PFSK-1 (cell line): ENCODE data around the gene ENTPD5.

Source experiments
- FOXP2 ChIP-seq: optimal IDR thresholded peaks from 2 replicates; pipeline ENCODE3; 2011; ENCODE audit warnings: borderline replicate concordance, control low read depth, inconsistent platforms; ENCODE audit not compliant: insufficient read depth; ENCODE audit errors: extremely low read length, extremely low read depth
- POLR2AphosphoS5 ChIP-seq: IDR thresholded peaks from 2 replicates; pipeline ENCODE4 v1.6.1; 2012; ENCODE audit warnings: low read depth, mild to moderate bottlenecking, control low read depth, low read length, moderate library complexity
- SIN3A ChIP-seq: IDR thresholded peaks from 2 replicates; pipeline ENCODE4 v1.6.1; 2012; ENCODE audit warnings: mild to moderate bottlenecking, low read length, moderate library complexity, borderline replicate concordance; ENCODE audit not compliant: insufficient read depth
- TAF1 ChIP-seq: IDR thresholded peaks from 2 replicates; pipeline ENCODE4 v1.6.1; 2012; ENCODE audit warnings: low read length, control low read depth, borderline replicate concordance; ENCODE audit not compliant: insufficient read depth
- TF ChIP-seq, protein P1 (sequence below), 2 experiments: IDR thresholded peaks; 2 replicates each; pipeline versions ENCODE4 v1.6.1 to v1.8.0; 2011 to 2012; ENCODE audit warnings: low read depth in 2 of 2, low read length in 2 of 2, control low read depth in 1 of 2, inconsistent platforms in 1 of 2, mild to moderate bottlenecking in 1 of 2, moderate library complexity in 1 of 2; ENCODE audit not compliant: insufficient read depth in 1 of 2

ENTPD5 gene

DNA sequence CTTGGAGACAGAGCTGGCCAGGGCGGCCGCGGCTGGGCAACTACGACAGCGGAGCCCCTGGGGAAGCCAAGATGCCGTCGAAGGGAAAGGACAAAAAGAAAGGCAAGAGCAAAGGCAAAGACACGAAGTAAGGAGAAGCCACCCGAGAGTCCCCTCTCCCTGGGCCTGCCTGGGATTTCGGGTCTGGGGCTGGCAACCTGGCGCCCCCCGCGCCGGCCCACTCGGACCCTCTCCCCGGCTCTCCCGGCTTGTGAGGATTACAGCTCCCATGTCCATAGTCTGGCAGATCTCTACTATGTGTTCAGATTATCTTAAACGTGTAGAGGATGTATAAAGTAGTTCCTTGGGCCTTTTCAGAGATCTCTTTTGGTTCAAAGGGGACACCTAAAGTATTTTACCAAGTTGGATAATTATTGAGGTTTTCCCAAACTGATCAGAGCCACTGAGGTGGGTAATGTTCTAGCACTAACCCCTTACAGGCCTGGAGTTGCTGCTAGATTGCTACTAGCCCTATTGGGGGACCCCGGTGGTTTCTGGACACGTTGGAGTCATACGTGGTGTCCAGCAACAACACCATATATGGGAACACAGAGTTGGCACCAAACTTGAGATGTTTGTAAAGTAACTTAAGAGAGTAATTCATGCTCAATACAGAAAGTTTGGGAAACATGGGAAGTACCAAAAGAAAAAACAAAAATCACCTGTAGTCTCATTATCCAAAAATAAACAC lies 485 bp upstream of the ENTPD5 start:
- no peak for TF ChIP-seq SIN3A
- TF ChIP-seq, protein P1, sequence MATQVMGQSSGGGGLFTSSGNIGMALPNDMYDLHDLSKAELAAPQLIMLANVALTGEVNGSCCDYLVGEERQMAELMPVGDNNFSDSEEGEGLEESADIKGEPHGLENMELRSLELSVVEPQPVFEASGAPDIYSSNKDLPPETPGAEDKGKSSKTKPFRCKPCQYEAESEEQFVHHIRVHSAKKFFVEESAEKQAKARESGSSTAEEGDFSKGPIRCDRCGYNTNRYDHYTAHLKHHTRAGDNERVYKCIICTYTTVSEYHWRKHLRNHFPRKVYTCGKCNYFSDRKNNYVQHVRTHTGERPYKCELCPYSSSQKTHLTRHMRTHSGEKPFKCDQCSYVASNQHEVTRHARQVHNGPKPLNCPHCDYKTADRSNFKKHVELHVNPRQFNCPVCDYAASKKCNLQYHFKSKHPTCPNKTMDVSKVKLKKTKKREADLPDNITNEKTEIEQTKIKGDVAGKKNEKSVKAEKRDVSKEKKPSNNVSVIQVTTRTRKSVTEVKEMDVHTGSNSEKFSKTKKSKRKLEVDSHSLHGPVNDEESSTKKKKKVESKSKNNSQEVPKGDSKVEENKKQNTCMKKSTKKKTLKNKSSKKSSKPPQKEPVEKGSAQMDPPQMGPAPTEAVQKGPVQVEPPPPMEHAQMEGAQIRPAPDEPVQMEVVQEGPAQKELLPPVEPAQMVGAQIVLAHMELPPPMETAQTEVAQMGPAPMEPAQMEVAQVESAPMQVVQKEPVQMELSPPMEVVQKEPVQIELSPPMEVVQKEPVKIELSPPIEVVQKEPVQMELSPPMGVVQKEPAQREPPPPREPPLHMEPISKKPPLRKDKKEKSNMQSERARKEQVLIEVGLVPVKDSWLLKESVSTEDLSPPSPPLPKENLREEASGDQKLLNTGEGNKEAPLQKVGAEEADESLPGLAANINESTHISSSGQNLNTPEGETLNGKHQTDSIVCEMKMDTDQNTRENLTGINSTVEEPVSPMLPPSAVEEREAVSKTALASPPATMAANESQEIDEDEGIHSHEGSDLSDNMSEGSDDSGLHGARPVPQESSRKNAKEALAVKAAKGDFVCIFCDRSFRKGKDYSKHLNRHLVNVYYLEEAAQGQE (IDR thresholded peaks at IDR 0.05; ENCODE audit: insufficient read depth in 1 of 2, low read depth in 2 of 2, low read length in 2 of 2): no peak
- no peak for TF ChIP-seq TAF1
- no peak for TF ChIP-seq POLR2AphosphoS5
- no peak for TF ChIP-seq FOXP2

DNA sequence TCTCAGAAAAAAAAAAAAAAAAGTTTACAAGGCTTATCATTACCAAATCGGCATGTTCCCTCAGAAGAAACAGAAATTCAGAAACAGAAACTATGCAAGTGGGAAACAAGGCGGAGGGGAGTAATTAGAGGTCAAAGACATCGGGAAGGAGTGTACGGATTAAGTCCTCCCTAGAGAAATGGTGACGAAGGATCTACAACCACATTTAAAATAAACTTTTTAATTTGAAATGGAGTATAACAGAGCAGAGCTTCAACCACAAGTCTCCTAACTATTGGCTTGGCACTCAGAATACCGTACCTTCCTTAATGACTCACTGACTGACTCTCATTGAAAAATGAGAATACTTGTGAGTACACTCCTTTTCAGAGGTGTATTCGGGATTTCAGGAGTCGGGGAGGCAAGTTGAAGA lies 908 bp downstream of the ENTPD5 start:
- TF ChIP-seq TAF1: no peak

DNA sequence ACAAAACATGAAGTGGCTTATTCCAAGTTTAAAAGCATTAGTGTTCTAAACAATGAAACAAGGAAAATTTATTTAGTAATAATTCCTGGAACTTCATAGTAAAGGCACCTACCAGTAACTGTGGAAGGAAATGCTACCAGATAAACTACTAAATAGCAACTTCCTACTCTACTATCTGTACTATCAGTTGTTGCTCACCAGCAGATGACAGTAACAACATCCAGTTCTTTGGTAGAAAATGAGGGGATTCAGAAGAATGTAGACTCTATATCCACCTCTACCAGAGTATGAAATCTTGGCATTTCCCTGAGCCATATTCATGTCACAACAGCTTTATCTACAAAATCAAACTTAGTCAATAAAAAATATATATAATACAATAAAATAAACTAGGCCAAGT lies 3.1 kb downstream of the ENTPD5 start:
- TF ChIP-seq POLR2AphosphoS5 (no peak), FOXP2 (no peak), SIN3A (no peak), TAF1 (no peak)
- TF ChIP-seq, protein P1 (IDR thresholded peaks at IDR 0.05; ENCODE audit: insufficient read depth in 1 of 2, low read depth in 2 of 2, low read length in 2 of 2): no peak

DNA sequence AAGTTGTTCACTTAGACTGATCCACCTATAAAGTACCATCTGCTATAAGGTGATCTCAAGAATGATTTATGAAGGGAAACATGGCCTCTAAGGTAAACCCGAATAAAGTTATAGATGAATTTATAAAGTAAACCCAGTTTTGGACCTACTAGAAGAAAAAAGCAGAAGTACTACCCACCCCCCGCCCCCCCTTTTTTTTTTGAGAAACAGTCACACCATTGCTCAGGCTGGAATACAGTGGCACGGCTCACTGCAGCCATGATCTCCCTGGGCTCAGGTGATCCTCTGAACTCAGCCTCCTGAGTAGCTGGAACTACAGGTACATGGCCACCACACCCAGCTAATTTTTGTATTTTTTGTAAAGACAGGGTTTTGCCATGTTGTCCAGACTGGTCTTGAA lies 3.9 kb downstream of the ENTPD5 start:
- TF ChIP-seq SIN3A (no peak), POLR2AphosphoS5 (no peak), FOXP2 (no peak), TAF1 (no peak)
- TF ChIP-seq, protein P1 (IDR thresholded peaks at IDR 0.05; ENCODE audit: insufficient read depth in 1 of 2, low read depth in 2 of 2, low read length in 2 of 2): no peak

DNA sequence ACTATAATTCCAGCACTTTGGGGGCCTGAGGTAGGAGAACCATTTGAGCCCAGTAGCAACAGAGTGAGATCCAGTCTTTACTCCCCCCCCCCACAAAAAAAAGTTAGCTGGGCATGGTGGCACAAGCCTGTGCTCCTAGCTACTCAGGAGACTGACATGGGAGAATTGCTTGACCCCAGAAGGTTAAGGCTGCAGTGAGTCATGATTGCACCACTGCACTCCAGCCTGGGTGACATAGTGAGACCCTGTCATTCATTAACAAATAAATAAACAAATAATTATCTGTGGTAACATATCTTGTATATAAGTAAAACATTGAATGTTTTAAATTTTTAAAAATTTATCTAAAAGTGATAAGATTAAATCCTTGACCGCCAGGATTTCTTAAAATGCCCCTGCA lies 4.8 kb downstream of the ENTPD5 start:
- TF ChIP-seq SIN3A (no peak), FOXP2 (no peak), TAF1 (no peak), POLR2AphosphoS5 (no peak)
- TF ChIP-seq, protein P1 (IDR thresholded peaks at IDR 0.05; ENCODE audit: insufficient read depth in 1 of 2, low read depth in 2 of 2, low read length in 2 of 2): no peak
